HG02884 (cell line): ENCODE results near the gene PKD2L2.
"Not testable (repeated sequence)": the region's sequence is repeated elsewhere in the genome, so short reads cannot be mapped to it uniquely, and the experiment has no call there.

Experiments used
- ATAC-seq: cut with Tn5 transposase; IDR thresholded peaks from one replicate; pipeline ENCODE4 v1.9.1; 2021; ENCODE audit warnings: mild to moderate bottlenecking, moderate library complexity; ENCODE audit not compliant: unreplicated experiment

The PKD2L2 gene

GRCh38 chr5:137945825-137946224 lies 56.6 kb downstream of the PKD2L2 start:
- ATAC-seq: no peak

GRCh38 chr5:137954131-137954879 lies 65.0 kb downstream of the PKD2L2 start:
- no peak for ATAC-seq

GRCh38 chr5:137957948-137958347 lies 68.7 kb downstream of the PKD2L2 start:
- ATAC-seq: no peak

GRCh38 chr5:137959488-137959887 lies 70.2 kb downstream of the PKD2L2 start:
- no peak for ATAC-seq

GRCh38 chr5:137960141-137960540 lies 70.9 kb downstream of the PKD2L2 start:
- no peak for ATAC-seq

- ATAC-seq: no peak
Measured at GRCh38 chr5:137960819-137961218, 71.6 kb downstream of the PKD2L2 start.

GRCh38 chr5:137970384-137970783 lies 81.1 kb downstream of the PKD2L2 start:
- not testable (repeated sequence) for ATAC-seq

- ATAC-seq: no peak
Measured at GRCh38 chr5:137975208-137975607, 86.0 kb downstream of the PKD2L2 start.

GRCh38 chr5:137989419-137989818 lies 100.2 kb downstream of the PKD2L2 start:
- ATAC-seq: no peak
